ENCODE results near the gene MAP3K10. TPM values are rescaled to one million over a fixed set of nuclear protein-coding genes. Genes with fewer than 3 reads are reported as not detected.
A peak's percentile ranks its signal among the peaks of the same experiment; 100 is the strongest.

Gene MAP3K10
- total RNA-seq, 1 donor from 2014 or later, result 5.5 TPM

DNA sequence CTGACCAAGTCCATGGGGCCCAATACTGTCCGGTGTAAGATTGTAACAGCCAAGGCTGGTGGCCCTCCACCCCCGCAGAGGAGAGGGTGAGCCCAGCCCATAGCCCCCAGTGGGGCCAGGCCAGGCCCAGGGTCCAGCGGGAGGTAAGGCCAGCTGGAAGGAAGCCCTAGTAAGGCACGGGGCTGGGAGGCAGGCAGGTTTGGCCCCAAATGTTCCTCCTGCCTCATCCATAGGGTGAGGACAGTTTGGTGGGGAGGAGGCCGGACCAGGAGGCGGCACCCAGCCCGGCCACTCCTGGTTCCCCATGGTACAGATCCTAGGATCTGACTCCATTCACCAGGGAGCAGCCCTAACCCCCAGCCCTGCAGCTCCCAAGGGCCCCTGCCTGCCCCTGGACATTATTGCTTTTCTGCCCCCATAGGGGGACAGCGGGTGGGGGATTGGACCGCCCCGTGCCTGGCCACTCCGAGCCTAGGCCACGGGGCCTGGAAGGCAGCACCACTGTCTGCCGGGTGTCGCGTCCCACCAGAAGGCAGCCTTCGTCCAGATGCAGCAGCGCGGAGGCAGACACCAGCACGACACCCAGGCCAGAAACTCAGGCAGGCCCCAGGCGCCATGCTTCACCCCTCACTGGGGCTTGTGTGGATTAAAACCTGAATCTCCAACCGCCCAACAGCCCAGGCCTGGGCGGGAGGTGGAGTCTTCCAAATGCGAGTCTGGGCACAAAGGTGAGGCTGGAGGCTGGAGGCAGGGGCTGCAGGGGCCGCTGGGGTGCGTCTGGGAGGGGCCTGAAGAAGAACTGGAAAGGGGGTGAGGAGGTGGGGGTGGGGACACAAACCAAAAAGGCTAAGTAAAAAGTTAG is 42.0 kb downstream of the MAP3K10 start:
- DNase-seq (ENCODE audit: low read depth, low spot score), result no peak

DNA sequence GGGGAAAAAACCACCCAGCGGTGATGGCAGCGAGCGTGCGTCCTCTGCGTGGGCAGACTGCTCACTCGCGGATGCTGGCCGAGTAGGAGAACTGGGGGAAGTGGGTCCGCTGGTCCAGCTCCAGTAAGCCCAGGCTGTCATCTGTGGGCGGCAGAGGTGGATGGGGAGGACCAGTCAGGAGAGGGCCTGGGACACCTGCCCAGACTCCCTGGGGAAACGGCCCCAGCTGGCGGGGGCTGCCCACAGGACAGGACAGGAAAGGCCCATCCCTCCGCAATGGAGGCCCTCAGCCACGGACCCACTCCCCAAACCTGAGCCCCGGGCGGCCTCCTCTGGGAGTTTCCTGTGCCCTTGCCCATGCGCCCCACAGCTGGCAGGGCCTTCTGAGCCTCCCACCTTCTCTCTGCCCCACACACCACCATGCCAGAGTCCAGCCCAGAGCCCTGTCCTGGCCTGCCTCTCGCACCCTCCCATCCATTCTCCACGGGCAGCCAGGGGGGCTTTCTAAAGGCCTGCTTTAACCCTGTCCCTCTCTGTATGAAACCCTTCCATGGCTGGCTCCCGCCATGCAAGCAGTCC is 42.7 kb downstream of the MAP3K10 start:
- no peak for DNase-seq (ENCODE audit: low read depth, low spot score)

DNA sequence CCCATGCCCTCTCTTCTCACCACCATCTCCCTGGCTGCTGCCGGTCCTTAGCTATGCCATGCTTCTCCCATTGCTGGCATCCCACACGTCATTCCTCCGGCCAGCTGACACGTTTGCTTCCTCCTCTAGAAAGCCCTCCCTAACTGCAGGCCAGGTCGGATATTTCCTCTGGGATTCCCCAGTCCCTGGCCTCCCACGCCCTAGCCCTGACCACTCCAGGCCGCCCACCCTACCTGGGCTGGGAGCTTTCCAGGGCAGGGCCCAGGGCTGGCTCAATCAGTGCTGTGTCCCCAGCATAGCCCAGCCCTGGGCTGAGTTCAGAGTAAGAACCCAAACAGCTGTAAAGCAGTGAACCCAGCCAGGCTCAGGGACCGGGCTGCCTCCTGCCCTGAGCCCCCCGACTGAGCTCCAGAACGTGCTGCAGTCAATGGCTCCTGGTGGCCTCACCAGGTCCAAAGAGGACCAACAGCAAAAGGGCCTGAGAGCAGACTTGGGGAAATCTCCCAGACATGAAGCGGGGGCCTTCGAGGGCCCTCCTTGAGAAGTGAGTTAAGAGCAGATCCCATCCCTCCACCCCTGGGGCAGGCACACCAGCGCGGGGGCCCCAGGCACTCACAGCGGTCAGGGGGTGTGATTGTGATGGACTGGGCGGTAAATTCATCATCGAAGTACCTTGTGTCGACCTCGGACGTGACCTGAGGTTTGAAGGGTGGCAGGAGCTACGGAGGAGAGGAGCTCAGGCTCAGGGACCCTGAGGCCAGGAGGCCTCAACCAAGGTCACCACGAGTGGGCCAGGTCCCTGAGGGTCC is 43.4 kb downstream of the MAP3K10 start:
- DNase-seq (ENCODE audit: low read depth, low spot score), result no peak

DNA sequence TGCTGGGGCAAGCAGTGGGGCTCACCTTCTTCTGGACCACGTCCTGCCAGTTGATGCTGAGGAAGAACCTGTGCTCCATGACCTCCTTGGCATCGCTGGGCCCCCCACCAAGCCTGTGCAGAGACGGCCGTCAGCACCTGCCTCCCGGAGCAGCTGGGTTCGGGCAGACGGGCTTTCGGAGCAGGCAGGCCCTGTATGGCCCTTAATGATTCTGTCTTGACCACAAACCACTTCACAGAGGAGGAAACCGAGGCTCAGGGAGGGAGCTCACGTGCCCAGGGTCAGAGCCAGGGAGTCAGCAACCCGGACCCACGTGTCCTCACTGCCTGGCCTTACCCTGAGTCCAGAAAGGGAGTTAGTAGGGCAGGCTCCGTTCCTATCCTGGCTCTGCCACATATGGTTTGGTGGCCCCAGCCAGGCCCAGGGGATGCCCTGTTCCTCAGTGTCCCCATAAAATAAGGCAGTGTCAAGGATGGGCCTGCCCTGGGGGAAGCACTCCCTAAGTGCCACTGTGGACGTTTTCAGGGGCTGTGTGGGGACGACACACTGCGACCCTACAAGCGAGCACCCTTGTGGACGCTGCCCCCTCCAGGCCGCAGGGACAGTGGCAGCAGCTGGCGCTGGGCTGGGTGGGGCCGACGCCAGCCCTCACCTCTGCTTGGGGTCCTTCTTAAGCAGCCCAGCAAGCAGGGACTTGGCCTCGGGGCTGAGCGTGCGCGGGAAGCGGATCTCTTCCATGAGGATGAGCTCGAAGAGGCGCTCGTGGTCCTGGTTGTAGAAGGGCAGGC is 44.2 kb downstream of the MAP3K10 start:
- DNase-seq (ENCODE audit: low read depth, low spot score), result no peak

DNA sequence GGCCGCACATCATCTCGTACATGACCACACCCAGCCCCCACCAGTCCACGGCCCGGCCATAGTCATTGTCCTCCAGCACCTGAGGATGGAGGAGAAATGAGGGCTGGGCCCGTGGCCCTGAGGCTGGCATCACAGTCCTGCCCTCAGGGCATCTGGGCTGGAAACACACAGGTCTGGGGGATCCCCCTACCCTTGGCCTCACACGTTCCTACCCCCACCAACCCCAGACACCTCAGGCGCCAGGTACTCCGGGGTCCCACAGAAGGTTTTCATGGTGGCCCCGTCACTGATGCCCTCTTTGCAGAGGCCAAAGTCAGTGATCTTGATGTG is 44.8 kb downstream of the MAP3K10 start:
- no peak for DNase-seq (ENCODE audit: low read depth, low spot score)

DNA sequence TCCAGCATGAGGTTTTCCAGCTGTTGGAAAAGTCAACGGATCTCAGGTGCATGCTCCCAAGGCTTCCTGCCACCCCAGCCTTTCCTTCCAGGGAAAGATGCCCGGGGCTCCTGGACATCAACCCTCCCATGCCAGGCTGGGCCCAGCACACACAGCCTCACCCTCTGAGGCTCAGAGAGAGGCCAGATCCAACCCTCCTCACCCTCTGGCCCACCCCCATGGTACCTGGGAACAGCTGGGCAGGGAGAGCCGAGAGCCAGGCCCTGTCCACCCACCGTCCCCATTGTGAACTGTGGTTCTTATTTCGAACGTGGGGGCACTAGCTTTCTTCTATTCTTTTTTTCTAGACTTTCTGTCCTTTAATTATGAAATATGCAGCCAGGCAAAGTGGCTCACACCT is 45.1 kb downstream of the MAP3K10 start:
- no peak for DNase-seq (ENCODE audit: low read depth, low spot score)

DNA sequence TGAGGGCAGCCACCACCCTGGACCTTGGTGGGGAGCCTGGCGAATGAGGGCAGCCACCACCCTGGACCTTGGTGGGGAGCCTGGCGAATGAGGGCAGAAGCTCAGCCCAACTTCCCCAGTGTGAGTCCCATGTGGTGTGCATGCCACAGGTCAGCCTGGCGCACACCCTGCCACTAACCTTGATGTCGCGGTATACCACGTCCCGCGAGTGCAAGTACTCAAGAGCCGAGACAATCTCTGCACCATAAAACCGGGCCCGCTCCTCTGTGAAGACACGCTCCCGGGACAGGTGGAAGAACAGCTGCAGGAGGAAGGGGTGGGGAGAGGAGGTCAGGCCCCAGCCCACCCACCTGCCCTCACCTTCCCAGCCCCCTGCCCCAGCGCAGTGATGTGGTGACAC is 46.6 kb downstream of the MAP3K10 start:
- no peak for DNase-seq (ENCODE audit: low read depth, low spot score)

DNA sequence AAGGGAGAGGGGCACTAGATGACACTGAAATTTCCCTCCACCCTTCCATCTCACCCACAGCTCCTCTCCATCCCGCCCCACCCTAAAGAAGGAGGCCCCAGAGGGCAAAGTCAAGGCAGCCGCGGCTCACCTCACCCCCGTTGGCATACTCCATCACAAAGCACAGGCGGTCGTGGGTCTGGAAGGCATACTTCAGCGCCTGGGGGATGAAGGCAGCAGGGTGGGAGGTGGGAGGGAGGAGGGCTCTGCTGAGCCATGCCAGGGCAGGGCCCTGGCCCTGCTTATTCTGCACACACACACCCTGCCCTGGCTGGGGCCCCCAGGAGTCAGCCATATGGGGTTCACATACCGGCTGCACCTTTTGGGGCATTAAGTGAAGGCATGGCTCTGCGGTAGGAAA is 47.5 kb downstream of the MAP3K10 start:
- DNase-seq (ENCODE audit: low read depth, low spot score), result no peak

DNA sequence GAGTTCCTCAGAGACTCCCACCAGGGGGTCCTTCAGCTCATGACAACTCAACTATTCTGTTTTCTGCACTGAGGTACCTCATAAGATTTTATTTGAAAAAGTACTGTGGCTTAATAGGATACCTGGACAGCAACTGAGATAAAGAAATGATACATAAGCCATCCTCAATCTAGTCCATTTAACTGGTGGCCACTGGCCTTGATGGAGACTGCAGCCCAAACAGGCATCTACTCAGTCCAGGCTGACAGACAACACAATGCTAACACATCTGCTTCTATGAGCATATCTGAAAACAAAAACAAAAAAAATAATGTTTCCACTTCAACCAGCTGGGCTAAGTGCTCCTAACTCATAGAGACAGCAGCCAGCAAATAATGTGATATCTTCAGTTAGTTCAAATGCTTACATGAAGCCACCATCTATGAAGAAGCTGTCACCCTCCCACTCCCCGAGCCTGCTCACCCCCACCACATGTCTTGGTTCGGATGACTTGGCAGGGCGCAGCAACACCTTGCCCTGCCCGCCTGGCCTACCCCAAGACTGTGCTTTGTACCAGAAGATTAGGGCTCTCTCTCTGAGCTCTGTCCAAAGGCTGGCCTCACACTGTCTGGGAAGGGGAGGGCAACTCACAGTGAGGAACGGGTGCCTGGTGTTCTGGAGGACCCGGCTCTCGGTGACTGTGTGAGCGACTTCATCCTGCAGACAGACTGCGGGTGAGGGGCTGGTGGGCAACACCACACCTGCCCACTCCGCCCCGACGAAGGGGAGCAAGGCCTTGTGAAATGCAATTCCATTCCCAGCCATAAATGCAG is 48.4 kb downstream of the MAP3K10 start:
- DNase-seq (ENCODE audit: low read depth, low spot score), result no peak

DNA sequence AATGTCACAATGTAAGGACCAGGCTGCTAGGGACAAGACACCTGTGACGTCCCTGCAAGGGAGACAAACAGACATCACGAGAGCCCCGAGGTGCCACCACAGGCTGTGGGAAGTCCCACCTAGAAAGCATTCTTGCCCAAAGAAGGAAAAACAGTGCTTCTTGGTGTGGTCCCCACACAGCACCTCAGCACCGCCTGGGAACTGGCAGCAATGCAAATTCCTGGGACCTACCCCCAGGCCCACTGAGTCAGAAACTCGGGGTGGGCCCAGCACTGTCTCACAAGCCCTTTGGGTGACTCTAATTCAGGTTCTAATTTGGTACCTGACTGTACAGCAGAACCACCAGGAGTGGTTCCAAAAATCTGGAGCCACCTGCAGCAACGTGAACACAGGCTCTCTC is 49.1 kb downstream of the MAP3K10 start:
- no peak for DNase-seq (ENCODE audit: low read depth, low spot score)

DNA sequence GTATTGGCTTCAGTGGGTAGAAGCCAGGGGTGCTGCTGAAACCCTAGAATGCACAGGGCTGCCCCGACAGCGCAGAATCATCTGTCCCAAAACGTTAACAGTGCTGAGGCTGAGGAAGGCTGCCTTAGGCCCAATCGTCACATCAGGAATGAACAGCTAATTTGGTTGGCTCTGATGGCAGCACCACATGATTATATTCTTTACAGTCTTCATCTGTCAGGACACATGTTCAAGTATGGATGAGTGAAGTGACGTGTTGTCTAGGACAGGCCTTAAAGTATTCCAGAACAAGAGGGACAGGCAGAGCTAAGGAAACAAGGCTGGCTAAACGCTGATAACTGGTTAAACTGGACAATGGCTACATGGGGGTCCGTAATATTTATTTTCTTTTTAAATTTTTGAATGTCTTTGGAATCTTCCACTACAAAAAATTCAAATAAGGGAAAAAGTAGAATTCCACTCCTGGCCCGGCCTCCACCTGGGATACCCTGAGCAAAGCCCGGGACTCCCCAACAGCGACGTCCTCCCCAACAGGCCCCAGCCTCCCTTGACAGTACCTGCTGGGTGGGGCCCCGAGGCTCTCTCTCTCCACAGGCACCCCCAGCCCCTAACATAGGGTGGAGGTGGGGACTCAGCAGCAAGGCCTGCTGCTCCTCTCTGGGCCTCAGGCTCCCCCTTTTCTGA is 50.0 kb downstream of the MAP3K10 start:
- DNase-seq (ENCODE audit: low read depth, low spot score), result no peak

DNA sequence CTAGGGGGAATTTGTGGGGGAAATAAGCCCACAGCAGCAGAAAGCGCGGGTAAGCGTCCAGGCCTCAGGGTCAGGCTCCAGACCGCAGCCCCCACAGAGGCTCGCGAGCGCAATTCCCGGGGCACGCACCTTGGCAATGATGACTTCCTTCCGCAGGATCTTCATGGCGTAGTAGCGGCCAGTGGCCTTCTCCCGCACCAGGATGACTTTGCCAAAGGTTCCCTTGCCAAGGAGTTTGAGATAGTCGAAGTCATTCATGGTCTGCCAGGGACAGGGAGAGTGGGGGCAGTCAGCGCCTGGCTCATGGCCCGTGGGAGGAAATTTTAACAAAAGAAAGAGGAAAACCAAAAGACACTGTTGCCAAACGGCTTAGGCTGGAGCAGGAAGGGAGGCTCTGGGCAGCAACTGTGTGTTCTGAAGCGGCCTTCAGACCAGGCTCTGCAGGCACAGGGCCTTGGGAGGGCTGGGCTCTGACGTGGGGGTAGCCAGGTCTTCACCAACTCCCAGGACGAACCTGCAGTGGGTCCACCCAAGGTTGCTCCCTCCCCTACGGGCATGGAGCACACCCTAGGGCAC is 50.7 kb downstream of the MAP3K10 start:
- DNase-seq (ENCODE audit: low read depth, low spot score), result peak; percentile 85

DNA sequence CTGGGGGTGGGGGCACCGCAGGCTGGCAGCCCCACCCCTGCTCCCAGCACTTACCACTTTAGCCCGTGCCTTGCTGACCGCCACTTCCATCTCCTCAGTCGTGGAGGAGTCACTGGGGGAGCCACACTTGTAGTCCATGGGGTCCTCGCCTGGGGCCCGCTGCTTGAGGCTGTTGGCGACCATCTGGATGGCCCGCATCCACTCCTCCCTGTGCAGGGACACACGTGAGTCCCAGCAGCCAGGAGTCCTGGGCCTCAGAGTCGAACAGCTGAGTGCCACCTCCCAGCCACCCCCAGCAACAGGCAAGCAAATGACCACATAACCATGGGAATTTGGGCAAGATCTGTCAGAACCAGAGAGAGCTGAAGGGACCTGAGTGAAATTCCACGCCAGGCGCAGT is 51.3 kb downstream of the MAP3K10 start:
- no peak for DNase-seq (ENCODE audit: low read depth, low spot score)

DNA sequence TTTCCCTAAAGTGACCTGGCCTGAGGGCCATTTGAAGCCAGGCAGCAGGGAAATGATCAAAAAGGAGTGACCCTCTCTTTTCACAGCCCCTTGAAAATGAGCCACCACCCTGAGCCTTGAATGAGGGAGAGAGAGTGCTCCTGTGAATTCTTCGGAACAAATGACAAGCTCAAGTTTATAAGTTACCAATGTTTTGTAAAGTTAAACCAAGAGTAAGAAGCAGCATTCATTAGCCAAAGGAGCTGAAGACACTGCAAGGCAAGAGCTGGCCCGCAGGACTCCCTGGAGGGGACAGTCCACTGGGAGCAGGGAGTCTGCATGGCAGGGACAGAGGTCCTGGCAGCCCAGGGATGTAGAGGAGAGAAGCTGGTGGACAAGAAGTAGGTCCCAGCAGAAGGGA is 52.0 kb downstream of the MAP3K10 start:
- no peak for DNase-seq (ENCODE audit: low read depth, low spot score)

DNA sequence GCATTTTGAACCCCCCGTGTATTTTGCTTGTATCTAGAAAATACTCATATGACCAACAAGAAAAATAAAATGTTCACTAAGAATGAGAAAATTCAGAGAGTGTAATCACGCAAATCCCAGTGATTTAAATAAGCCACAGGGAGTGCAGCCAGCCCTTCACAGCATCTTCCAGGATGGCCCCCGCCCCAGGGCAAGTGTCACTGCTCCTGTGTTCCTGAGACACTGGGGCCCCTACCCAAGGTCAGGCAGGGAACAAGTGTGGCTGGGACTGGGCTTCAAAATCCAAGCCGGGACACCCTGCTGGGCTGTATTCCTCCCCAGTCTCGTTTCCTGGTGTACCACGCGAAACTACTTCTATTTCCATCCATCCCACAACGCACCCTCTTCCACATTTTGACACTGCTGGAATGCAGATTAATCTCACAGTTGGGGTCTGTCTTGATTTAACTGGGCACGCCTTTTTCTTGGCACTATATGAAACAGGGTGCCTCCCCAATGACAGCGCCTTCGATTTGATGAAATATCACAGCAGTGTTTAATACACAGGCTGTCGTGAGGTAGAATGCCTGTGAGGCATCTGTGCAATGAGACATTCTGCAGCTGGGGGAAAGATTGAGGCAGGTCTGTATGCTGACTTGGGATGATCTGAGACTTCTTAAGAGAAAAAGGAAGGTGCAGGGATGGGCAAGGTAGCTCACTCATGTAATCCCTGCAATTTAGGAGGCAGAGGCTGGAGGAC is 53.5 kb downstream of the MAP3K10 start:
- no peak for DNase-seq (ENCODE audit: low read depth, low spot score)

DNA sequence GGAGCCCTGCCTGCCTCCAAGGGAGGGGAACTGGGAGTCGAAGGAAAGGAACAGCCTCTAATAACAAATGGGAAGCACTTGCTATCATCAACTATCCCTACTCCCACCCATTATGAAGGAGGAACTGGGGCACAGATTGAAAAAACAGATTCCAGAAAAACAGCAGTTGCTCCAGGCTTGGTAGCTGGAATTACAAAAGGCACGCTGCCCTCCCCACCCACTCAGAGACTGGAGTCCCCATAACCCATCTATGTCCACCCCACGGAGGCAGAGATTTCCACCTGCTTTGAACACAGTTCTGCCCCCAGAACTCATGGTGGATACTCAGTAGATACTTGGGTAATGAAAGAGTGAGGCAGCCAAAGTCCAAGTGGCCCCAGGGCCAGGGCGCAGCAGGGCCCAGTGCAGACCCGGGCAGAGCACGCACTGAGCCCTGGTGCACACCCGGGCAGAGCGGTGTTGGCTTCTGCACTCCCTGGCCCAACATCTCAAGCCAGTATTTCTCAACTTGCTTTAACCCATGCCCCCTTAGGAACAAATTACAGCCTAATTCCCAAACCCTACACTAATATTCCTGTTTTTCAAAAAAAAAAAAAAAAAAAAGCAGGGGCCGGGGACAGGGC is 54.4 kb downstream of the MAP3K10 start:
- no peak for DNase-seq (ENCODE audit: low read depth, low spot score)

DNA sequence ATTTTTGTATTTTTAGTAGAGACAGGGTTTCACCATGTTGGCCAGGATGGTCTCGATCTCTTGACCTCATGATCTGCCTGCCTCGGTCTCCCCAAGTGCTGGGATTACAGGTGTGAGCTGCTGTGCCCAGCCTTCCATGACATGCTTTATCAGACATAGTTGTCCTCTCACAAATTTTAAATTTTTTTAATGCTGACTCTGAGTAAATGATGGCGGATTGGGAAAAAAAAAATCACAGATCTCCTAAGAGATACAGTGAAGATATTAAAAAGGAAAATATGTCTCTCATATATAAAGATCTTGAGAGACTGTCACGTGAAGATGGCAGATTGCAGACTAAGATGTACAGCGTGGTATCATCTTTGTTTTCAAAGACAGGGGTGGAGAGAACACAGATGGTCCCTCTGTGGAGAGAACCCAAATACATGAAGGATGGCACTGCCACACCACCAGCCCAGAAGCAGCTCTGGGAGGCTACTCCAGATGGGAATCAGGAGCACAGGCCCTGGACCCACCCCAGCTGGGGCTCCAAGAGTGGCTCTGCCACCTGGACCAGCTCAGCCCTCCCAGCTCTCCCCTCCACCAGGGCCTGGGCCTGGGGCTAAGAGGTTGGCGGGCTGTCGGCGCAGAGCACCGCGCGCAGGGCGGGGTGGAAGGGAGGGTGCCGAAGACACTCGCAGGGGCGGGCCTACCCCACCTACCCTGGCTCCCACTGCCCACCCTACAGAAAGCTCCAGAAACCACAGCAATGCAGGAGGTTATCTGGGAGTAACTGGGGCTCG is 55.3 kb downstream of the MAP3K10 start:
- no peak for DNase-seq (ENCODE audit: low read depth, low spot score)

DNA sequence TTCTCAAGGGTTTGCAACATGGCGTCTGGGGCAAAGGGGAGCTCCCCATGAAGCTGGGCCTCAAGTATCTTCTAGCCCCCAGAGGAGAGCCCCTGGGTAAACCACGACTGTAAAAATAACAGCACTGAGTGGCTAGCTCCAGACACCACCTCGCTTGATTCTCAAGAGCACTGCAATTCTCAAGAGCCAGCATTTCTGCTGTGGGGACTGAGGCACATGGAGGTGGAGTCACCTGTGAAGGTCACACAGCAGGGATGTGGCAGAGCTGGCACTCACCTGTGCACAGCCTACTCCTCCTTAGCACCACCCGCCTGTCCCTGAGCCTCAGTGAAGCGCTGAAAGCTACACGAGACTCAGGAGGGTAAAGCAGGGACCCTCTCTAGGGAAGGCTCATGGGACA is 56.0 kb downstream of the MAP3K10 start:
- no peak for DNase-seq (ENCODE audit: low read depth, low spot score)

Data from pulmonary artery endothelial cell (primary cell).